GM19455 (cell line): ENCODE measurements around the gene LCOR.
A peak's percentile ranks its signal among the peaks of the same experiment; 100 is the strongest.
"Not testable (repeated sequence)": the region's sequence is repeated elsewhere in the genome, so short reads cannot be mapped to it uniquely, and the experiment has no call there.

Experiments used
- ATAC-seq: cut with Tn5 transposase; IDR thresholded peaks from one replicate; pipeline ENCODE4 v1.9.1; 2021; ENCODE audit not compliant: unreplicated experiment

The LCOR gene

DNA sequence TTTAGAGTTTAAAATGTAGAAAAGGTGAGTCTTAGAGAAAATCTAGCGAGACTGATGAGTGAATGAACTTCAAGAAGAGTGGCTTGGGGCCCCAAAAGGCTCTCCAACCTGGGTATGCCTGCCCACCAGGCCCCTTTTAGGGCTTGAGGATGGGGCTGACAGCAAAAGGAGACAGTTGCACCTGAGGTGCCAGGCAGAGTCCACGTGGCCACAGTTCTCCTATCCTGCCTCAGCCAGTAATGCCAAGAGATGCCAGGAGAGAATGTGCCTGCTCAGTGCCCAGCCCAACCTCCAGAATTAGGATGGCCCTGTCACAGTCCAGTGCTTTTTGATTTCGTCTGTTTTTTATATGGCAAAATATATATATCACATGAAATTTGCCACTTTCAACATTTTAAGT lies 197.2 kb downstream of the LCOR start:
- ATAC-seq, result no peak

DNA sequence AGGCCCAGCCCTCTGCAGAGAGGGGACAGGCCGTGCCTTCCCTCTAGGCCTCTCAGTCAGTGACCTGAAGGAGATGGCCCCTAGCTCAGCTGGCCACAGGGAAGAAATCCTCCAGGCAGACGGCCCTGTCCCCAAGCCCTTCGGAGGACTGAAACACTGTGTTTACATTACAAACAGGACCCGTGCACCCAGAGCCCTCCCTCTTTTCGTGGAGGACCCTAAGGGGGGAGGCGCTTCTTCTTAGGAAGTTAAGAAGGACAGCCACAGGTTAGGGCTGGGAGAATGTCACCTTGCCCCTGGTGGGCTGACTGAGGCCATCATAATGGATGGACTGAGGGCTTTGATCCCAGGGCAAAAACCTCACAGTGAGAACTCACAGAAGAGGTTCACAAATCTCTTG lies 198.8 kb downstream of the LCOR start:
- no peak for ATAC-seq

DNA sequence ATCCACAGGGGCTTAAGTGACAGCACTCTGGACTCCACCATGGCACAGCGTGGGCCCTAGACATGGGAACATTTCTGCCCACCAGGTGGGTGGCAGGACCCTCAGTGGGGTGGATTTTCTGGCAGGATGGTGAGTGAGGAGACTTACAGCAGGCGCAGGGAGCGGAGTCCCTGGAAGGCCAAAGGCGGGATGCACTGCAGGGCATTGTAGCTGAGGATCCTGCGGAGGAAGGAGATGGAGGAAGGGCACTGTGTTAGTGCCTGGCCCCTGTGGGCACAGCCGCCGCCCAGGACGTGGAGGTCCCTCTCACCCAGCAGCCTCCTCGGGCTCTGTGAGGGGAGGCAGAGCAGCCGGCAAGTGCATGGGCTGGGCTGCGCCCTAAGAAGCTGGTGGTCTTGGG lies 199.4 kb downstream of the LCOR start:
- no peak for ATAC-seq

DNA sequence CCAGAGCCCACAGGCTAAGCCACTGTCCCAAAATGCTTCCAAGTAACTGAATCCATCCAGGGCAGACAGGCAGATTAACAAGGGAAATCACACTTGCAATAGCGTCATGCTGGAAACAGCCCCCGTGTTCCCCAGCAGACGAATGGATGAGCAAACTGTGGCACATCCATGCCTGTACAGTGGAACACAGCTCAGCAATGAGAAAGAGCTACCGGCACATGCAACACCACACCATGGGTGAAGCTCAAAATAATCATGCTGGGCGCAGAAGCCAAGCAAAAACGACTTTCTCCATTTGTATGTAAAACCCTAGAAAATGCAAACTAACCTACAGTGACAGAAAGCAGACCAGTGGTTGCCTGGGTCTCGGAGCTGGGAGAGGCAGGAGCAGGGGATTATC lies 200.5 kb downstream of the LCOR start:
- ATAC-seq, result no peak

DNA sequence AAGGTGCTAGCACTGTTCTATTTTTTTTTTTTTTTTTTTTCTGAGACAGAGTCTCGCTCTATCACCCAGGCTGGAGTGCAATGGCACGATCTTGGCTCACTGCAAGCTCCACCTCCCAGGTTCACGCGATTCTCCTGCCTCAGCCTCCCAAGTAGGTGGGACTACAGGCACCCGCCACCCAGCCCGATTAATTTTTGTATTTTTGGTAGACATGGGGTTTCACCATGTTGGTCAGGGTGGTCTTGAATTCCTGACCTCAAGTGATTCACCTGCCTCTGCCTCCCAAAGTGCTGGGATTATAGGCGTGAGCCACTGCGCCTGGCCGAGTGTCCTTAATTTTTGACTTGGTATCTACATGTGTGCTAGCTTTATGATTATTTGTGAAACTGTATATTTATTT lies 201.7 kb downstream of the LCOR start:
- not testable (repeated sequence) for ATAC-seq

DNA sequence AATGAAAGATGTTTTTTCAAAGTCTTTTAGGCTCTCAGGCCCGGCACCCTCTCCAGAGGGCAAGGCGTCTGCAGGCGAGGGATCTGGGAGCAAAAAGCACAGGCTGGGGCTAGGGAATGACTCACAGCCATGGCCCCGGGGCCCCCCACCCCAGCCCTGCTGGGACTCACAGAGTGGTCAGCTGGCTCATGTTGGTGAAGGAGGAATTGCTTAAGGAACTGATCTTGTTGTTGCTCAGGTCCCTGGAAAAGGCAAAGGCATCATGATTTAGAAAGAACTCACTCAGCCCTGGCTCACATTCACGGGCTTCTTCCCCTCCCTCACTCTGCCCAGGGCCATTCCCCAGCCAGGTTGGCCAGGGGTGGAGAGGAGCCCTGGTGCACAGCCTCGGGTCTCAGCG lies 202.2 kb downstream of the LCOR start:
- no peak for ATAC-seq

DNA sequence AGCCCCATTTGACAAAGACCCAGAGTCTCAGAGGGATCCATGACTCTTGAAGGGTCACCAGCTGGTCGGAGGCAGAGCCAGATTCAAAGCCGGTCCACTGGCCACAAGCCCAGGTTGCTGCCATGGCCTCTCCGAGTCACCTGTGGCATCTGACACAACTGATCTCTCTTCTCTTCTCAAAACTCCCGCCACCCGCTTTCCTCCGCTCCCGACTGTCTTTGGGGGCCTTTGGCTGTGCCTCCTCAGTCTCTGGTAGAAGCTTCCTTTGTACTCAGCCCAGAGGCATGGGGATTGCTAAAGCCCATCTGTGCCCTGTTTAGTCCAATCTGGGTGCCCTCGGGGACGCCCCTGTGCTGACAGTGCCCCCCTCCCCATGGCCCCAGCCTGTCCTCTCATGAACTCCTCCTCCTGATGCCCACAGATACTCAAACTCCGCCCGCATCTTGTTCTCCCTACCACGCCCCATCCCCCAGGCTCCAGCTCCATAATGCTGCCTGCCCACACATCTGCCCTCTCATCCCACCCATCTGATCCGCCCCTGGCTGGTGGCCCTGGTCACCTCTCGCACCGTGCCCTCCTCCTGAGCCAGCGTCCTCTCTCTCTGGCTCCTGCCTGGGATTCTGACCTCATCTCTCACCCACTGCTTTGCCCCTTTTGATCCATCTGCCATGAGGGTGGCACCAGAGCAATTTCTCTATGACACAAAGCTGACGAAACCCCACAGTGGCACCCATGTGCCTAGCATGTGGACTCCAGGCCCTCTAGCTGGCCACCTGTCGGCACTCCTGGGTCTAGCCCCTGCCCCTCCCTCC lies 203.1 kb downstream of the LCOR start:
- no peak for ATAC-seq

DNA sequence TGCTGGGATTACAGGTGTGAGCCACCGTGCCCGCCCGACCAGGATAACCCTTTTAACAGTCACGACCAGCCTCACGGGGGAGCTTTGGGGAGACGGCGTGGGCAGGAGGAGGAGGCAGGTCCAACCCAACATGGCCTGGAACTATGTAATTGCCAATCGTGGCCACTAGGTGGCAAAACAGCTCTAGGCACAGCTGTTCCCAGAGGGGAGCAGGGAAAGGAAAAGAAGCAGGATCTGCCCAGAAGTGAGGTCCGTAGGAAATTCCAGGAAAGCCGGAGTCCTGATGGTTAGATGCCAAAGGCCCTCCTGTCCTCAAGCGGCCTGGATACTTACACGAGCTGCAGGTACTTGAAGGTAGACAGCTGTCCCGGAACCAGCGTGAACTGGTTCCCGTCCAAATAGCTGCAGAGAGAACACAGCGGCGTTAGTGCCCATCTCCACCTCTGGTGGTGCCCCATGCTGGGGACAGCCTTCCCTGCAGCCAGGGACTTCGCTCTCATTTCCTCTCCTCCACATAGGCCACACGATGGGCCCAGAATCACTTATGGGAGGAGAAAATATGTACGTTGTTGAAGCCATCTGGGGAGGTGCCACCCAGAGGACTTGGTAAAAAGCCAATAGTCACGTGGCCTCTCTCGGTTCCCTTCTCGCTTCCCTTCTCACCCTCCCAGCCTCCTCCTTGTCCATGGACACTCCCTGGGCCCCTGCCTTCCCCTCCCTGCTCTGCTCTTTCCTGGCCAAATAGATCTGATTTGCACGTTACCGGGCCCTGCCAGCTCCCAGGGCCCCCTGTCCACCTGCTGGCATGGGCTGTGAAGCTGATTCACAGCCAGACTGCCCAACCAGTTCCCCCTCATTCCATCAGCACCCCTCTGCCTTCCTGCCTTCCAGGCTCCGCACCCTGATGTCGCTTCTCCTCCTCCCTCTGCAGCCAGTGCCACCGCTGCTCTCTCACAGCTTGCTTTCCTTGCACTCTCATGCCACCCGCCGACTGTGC lies 205.6 kb downstream of the LCOR start:
- peak; percentile 76 for ATAC-seq

DNA sequence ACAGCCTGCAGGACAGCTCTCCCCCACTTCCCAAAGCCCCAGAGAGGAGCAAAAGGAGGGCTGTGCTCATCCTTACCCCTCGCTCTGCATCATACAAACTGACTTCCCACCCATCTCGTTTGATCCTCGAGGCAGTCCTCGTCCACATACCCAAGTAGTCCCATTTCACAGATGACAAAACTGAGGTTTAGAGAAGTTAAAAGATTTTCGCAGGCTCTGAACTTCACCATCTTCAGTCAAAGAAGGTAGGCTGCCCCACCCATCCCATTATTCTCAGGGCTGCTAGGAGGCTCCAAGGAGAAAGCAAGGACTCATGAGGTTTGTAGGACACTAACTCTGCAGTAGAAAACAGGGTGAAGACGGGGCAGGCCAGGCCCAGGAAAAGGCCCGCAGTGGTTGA lies 206.6 kb downstream of the LCOR start:
- ATAC-seq, result no peak

DNA sequence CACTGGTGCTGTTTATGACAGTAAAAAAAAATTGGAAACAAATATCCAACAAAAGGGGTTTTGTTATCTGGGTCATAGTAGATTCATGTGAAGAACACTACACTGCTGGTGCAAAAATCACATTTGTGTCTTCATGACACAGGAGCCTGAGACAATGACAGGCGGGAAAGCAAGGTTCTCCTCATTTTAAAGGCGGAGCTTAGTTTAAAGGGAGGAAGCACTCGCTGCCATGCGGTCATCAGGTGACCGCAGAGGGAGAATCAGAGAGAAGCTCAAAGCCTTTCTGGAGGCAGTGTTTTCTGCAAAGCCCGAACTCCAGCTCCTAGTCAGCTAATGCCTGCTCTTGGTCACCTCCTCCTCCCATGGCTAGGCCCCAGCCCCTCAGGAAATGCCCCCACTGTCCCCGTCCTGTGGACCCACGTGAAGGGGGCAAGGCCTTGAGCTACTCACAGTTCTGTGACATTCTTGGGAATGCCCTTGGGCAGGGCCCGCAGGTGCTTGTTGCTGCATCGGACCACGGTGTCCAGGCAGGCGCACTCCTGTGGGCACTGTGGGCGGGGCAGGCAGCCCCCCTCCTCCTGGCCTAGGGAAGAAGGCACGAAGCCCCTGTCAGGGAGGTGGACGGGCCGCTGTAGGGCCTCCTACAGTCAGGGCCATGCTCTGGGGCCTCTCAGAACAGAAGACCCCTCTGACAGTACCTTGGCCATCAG lies 207.6 kb downstream of the LCOR start:
- ATAC-seq, result no peak

DNA sequence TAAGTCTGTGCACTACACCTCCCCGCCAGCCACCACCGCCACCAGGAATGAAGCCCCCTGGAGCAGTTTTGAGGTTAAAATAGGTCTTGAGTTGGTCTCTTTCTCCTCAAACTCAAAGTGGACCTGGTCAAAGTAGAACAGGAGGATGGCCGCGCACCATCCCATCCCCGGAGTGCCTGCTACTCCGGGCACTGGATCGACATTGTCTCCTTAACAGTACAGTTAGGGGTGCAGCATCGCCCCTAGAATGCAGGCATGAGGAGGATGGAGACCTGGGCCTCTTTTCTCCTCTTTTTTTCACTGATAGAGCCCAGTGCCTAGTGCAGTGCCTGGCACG lies 208.1 kb downstream of the LCOR start:
- ATAC-seq, result no peak

DNA sequence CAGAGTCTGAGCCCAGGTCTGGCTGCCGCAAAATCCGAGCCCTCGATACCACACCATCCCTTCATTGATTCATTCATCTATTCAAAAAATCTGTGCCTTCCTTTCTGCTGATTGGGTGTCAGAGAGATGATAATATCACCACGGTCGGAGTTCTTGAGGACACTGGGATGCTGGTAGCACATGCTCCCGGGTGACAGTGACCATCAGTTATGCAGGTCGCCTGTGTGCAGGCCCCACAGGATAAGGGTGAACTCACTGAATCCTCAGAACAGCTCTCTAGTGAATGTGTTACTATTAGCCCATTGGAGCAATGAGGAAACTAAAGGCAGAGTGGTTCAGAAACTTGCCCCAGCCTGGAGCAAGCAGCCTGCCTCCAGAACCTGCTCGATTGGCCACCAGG lies 208.6 kb downstream of the LCOR start:
- no peak for ATAC-seq

DNA sequence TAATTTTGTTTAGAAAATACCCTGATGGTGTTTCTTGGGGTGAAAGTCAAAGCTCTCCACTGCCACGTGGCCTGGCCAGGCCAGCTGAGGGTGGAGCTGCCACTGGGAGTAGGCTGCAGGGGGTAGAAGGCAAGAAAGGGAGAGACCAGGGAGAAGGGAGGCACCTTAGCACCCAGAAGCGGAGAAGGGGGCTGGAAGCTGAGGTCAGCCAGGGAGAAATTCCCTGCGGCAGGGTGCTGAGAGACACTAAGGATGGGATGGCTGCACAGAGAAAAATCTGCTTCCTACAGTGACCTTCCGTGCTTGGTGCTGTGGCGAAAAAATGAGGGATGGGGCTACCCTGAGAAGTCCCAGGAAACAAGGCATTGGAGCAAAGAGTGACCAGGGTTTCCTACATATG lies 210.0 kb downstream of the LCOR start:
- ATAC-seq, result no peak

DNA sequence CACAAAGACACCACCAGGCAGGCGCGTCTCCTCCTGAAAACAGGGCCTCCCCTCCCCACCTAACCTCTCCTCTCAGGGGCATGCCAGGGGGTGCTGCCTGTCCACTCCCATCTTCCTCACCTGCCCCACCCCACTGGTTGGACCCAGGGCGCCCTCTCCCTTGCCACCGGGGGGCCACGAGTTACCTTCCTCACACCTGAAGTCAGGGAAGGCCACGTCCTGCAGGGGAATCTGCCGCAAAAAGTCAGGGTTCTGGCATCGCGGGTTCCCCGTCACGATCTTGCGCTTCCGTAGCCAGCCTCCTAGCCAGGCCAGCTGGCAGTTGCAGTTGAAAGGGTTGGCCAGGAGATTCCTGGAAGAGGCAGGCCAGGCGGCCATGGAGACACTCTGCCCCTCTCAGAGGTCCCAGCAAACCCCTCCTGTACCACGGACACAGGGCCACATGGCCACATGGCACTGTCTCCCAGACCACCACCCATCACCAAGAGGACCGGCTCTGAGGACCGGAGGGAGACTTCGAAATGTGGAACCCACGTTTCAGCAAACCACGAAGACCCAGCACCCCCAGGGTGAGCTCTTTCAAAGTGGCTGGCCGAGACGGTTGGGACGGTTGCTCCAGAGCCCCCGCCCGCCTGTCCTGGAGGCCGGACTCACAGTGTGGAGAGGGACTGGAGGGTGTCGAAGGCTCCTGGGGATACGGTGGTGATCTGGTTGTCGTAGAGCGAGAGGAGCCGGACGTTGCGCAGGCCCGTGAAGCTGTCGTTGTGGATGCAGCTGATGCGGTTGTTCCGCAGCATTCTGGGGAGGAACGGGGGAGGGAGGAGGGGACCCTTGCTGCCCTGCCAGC lies 210.8 kb downstream of the LCOR start:
- ATAC-seq, result no peak

DNA sequence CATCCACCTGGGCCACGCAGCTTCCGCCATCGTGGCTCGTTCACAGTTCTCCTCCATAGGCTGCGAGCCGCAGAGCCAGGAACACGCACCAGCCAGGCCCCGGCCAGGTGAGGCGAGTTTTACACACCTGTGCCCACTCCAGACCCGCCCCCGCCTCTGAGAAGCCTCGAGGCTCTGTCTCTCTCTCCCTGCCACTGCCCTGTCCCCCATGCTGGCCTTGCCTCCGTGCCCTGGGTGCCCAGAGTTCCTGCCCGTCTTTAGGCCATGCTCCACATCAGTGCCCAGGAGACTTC lies 211.4 kb downstream of the LCOR start:
- no peak for ATAC-seq
